HG02852 (cell line): Measurements from ENCODE around the gene OPHN1.
"Not testable (repeated sequence)": the region's sequence is repeated elsewhere in the genome, so short reads cannot be mapped to it uniquely, and the experiment has no call there.

Experiments used
- ATAC-seq: cut with Tn5 transposase; IDR thresholded peaks from one replicate; pipeline ENCODE4 v1.9.1; 2021; ENCODE audit warnings: mild to moderate bottlenecking, moderate library complexity; ENCODE audit not compliant: unreplicated experiment

Gene OPHN1

DNA sequence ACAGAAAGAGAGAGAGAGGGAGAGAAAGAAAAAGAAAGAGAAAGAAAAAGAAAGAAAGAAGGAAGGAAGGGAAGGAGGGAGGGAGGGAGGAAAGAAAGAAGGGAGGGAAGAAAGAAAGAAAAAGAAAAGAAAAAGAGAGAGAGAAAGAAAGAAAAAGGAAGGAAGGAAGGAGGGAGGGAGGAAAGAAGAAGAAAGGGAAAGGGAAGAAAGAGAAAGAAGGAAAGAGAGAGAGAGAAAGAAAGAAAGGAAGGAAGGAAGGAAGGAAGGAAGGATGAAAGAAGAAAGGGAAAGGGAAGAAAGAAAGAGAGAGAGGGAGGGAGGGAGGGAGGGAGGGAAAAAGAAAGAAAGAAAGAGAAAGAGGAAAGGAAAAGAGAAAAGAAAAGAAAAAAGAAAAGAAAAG, 10.8 kb downstream of the OPHN1 start:
- ATAC-seq = no peak

DNA sequence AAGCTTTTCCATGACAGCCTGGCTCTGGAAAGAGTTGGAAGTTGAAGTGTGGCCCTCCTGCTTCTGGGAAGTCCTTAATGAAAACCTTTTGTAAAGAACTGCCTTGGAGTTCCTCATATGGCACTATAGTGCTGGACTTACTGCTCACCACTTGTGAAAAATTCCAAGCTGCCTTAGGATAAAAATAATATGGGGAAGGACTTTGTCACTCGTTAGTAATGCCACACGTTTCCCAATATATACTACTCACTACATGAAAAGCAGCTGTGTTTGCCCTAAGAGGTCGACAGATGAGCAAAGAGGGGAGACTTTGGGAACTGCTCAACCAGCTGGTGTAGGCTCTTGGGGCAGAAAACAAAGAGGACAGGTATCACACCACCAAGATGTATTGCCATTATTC, 11.7 kb downstream of the OPHN1 start:
- ATAC-seq = no peak

DNA sequence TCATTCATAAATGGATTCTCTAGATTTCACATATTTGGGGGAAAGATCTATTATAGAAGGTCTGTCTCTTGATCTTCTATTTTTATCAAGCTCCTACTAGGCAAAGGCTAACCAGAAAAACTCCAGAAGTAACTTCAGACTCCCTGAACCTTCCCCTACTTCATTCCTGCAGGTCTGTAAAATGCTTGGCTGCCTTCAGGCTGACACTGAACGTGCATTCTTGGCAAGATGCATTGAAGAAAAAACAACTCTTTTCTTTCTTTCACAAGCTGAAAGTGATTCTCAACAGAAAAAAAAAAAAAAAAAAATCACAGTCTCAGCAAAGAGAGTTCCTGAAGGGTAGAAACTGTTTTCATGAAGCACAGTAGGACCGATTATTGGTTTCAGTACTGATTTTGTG, 12.7 kb downstream of the OPHN1 start:
- no peak for ATAC-seq

DNA sequence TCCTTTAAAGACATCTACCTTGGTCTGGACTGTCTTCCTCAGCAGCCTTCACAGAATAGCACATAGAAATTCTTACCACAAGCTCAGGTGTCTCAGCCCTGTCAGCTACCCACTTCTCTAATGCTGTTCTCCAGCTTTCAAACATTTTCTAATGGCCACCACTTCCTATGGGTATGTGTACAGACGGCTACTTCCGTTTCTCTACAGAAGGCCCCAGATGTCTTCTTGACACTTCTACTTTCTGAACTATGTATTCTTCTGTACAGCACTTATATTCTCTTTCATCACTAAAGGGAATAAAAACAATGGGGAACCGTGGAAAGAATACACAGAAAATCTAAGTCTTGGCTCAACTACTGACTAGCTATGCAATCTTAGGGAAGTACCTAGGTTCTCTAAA, 13.3 kb downstream of the OPHN1 start:
- ATAC-seq = no peak

DNA sequence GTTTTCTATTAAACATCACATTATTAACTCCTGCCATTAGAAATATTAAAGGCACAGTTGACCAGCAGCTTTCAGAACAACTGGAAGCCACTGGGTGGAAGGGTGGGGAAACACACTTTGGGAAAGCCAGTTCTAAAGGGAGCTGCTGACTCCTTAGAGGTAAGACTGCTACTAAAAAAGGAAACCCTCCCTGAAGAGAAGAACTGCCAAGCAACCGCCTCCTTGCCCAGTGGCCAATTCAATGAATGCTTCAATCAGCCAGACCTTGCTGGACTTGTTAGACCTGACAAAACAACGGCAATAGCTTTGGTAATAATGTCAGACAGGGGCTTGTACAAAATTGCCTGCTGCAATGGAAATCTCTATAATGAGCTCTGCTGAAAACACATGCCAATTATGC, 15.6 kb downstream of the OPHN1 start:
- no peak for ATAC-seq

DNA sequence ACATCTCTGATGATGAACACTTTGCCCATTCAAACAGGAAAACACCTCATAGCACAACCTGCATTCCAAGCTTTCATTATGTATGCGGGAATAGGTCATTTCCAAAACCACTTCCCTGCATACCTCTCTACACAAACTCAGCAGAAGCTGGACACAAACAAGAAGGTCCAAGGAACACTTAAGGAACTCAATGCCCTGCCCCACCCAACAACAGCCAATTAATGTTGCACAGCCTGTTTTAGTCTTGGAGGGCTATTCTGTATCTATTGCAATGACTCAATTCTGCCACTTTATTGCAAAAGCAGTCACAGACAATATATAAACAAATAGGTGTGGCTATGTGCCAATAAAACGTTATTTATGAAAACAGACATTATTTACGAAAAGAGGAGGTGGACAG, 16.7 kb downstream of the OPHN1 start:
- no peak for ATAC-seq

DNA sequence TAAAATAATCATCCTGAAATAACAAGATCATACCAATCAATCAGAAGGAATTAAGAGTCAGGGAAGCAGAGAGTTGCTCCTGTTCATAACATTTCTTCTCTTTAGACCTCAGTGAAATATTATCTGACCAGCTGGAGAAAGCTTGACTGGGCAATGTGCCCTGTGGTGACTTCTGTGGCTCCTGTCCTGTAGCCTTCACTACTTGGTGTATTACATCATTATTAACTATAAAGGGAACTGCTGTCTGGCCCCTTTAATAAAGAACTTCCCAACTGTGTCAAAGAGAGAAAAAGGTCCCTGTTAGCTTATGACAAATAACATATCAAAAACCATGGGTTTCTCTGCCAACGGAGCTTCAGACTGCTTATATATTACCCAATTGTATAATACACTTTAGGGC, 18.0 kb downstream of the OPHN1 start:
- no peak for ATAC-seq

DNA sequence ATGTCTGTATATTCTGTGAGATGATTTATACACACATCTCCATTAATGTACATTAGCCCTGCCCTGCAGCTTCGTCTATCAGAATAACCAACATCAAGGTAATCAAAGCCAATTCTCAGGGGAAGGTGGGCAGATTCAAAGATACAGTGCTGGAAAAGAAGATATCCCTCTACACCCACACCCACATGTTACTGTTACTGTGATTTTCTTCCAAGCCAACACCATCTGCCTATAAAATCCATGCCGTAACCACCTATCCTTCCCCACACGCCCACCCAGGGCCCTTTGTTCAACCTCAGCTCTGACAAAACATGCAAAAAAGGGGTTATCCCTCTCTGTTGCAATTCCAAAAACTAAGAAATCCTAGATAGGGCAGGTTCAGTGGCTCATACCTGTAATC, 20.0 kb downstream of the OPHN1 start:
- ATAC-seq = no peak

DNA sequence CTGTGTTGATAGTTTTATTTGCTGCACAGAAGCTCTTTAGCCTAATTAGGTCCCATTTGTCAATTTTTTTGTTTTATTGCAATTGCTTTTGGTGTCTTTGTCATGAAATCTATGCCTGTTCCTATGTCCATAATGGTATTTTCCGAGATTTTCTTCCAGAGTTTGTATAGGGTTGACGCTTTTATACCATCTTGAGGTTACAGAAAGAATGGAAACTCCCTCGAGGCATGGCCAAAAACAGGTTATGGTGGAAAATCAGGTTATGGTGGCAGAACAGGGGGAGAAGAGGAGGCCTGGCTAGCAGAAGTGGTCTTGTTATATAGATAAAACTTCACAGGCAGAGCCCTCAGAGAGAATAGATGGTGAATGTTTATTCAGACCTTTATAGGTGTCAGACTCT, 21.6 kb downstream of the OPHN1 start:
- ATAC-seq = no peak

DNA sequence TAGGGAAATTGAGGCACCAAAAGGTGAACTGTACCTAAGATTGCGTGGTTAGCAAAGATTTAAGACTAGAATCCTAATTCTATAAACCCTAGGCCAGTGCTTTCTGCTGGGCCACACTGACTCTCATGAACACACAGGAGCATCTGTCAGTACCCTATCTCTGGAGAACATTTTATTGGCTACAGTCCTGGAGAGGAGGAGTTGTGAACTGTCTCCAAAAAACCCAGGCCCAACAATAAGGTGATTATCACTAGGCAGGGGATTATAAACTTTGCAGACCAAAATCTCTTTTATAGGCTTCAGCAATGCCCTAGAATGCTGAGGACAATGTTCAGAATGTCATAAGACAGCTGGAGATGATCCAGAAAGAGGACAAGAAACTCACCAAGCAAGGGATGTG, 24.1 kb downstream of the OPHN1 start:
- no peak for ATAC-seq

DNA sequence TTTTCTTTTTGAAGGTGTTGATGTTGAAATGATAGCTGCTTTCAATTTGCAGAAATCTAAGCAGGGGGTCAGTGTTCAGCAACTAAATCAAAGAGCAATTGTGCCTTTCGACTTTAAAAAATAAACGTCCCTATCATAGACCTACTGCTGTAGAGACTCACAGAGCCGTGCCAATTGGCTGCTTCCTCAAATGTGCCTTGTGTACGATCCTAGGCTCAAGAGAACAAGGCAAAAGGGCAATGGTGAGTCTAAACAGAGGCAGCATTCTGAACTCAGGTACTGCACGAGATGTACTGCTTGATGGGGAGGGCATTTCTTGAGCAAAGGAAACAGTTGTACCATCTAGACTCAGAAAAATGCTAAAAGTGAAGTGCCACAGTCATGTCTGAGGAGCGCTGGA, 29.8 kb downstream of the OPHN1 start:
- no peak for ATAC-seq

DNA sequence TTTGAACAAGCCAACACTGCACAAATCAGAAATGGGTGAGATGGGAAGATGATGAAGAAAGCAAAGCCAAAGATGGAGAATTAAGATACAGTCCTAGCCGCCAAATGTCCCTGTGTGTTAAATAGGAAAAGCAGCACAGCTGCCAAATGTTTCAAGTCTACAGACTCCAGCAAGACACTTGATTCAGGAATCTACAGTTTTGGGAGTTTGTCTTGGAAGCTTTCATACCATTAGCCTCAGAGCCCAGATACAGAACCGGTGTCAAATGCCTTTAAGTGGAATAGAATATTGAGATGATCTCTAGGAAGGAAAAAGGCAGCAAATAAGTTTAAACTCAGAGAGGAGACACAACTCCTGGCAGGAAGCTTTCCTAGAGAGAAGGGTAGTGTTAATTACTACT, 30.3 kb downstream of the OPHN1 start:
- no peak for ATAC-seq

DNA sequence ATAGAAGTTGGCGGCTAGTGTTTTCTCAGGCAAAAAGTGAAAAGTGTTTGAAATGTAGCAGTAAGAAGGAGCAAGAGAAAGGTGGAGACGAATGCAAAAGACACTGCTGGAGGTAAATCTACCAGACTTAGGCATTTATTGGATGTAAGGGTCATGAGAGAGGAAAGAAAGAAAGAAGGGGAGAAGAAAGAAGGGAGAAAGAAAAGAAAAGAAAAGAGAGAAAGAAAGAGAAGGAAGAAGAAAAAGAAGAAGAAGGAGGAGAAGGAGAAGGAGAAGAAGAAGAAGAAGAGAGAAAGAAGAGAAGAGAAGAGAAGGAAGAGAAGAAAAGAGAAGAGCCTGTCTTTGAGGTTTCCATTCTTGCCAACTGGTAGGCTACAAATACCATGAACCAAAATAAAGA, 31.2 kb downstream of the OPHN1 start:
- no peak for ATAC-seq

DNA sequence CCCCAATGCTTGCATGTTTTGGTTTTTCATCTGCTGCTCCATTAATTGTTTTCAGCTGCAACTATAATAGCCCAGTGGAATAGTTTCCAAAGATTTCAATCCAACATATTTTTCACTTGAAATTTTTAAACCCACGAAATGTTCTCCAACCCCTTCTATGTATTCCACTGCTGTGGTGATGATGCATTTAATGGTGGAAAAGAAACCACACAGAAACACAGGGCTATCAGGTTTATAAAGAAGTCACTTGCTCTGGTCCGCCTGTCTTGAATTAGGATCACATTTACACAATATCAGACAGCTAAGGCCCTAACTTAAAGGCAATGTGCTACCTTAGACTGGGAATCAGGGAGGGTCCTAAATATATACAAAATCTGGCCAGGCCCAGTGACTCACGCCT, 35.0 kb downstream of the OPHN1 start:
- no peak for ATAC-seq

DNA sequence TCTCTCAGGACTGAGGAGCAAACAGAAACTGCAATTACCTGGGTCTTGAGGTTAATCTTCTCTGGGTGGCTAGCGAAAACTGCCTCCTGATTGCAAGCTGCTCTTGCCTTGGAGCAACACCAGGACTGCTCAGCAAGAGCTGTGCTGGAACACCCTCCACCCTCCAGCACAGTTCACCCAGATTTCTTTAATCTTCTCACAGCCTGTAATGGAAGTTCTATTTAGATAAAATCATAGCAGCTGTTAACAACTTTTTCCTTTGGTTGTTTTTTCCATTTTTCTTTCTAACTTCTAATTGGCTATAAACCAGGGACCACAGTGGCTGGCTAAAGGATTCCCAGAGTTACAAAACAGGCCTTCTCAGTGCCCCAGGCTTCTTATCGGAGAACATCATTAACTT, 36.3 kb downstream of the OPHN1 start:
- ATAC-seq = no peak

DNA sequence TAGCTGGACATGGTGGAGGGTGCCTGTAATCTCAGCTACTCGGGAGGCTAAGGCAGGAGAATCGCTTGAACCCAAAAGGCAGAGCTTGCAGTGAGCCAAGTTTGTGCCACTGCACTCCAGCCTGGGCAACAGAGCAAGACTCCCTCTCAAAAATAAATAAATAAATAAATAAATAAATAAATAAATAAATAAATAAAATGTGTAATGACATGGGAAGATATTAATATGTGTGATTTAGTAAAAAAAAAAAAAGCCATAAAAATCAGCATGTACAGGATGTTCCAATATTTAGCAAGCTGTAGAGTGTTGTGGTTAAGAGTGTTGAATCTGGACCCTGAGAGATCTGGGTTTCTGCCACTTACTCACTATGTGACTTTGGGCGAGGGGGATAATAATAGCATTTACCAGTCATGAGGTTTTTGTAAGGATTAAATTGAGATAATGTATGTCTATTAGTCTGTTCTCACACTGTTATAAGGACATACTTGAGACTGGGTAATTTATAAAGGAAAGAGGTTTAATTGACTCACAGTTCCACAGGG, 43.8 kb downstream of the OPHN1 start:
- ATAC-seq = not testable (repeated sequence)

DNA sequence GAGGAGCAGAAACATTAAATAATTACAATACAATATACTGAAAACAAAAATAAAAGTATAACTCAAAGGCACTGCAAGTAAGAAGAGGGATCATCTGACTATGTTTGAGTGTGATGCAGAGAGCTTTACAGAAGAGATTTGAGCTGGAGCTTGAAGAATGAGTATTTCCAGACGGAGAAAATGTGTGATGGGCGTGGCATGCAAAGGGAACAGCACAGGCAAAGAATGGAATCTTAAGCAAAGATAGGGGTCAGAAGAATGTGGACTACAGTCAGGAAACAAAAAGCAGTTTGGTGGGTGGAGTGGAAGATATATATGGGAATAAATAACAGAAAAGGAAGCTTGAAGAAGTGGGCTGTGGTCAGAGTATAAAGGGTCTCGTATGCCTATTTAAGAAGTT, 45.5 kb downstream of the OPHN1 start:
- ATAC-seq = no peak

DNA sequence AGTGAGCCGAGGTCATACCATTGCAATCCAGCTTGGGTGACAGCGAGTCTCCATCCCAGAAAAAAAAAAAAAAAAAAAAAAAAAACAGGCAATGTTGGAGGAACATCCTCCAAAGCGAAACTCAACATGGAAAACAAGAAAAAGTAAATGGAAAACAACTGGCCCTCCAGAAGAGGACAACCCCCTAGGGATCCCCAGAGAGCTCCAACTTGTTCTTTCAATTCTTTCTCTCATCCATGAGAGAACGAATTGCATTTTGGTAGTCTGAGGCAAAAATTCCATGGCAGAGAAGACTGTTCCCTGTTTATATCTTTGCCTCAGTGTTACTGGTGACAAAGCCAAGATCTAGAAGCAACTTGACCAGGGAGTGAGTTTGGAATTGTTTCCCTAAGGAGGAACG, 49.8 kb downstream of the OPHN1 start:
- no peak for ATAC-seq

DNA sequence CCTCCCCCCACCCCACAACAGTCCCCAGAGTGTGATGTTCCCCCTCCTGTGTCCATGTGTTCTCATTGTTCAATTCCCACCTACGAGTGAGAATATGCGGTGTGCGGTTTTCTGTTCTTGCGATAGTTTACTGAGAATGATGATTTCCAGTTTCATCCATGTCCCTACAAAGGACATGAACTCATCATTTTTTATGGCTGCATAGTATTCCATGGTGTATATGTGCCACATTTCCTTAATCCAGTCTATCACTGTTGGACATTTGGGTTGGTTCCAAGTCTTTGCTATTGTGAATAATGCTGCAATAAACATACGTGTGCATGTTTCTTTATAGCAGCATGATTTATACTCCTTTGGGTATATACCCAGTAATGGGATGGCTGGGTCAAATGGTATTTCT, 55.7 kb downstream of the OPHN1 start:
- not testable (repeated sequence) for ATAC-seq

DNA sequence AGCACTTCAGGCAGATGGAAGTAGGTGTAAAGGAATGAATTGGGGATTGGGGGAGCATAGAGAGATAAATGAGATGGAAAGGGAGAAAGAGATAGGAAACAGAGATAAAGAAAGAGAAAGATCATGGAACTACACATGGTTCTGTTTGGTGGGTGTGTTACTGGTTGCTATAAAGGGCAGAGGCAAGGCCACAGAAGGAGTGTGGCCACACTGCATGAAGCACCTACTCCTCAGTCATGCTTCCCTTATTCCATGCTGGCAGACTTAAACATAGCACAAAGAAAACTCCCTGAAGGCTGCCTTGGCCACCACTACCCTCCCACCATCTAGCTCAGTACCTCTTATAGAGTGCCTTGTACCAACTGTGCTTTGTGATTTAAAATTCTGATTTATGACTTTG, 56.9 kb downstream of the OPHN1 start:
- no peak for ATAC-seq

DNA sequence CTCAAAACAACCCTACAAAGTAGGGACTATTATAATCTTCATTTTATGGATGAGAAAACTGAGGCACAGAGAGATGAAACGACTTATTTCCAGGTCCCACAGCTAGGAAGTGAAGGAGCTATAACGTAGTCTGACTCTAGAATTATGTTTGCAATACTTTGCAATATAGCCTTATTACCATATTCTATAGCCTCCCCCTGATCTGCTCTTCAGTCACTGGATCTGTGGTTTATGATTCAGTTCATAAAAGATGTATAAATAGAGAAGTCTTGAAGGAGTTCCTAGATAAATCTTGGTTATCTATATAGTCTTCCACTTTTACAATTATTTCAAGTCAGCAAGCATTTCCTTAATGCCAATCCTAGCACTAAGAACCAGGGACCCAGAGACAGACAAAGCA, 57.5 kb downstream of the OPHN1 start:
- no peak for ATAC-seq

DNA sequence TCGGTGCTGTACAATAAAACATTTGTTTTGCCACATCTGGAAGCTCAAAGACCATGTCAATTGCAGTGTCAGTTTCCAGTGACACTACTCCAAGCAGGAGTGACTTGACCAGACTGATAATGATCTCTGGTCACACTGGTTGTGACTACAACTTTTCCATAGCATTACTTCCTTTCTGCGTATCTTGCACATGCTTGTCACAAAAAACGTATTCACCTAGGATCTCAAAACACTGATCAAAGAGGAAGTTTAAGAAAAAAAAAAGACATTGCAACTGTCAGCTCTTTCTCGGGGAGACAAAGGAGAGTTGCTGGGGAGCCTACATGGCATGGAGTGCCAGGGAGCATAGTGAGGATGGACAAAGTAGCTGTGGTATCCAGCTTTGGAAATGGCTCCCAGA, 60.6 kb downstream of the OPHN1 start:
- no peak for ATAC-seq

DNA sequence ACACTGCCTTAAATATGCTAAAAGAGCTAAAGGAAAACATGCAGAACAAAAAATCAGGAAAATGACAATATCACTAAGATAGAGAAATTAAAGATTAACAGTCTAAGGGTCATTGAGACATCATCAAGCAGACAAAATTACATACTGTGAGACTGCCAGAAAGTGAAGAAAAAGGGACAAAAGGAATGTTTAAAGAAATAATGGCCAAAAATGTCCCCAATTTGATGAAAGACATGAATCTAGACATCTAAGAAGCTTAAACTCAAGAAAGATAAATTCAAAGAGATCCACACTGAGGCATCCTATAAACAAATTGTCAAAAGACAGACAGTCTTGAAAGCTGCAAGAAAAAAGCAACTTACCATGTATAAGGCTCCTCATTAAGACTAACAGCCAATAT, 63.7 kb downstream of the OPHN1 start:
- ATAC-seq = no peak

DNA sequence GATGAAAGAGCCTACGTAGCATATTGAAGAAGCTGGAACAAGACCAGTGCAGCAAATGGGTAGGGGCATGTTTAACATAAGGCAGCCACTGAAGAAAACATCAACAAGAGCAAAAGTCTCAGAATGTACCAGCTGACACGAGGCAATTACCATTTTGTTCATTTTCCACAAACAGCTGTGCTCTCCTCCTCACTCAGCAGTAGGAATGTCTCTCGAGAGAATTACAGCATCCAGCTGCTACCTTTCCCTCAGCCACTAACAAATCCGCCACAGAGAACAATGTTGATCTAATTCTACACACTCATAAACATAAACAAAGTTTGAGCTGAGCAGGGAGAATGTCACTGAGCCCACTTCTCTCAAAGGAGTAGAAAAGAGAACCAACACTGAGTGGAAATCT, 68.0 kb downstream of the OPHN1 start:
- no peak for ATAC-seq
